IPS DF 6.9 (cell line): ENCODE data around the gene CCDC106.

Experiments used
- DNase-seq: peaks from one replicate; pipeline ENCODE4 v3.0.0-alpha.2; 2013; ENCODE audit warnings: low read depth, low spot score
- H3K27ac ChIP-seq: one replicate; pipeline ENCODE4 v1.5.1; 2013; ENCODE audit warnings: low read length, control low read depth
- H3K27me3 ChIP-seq: 2 replicates; pipeline ENCODE4 v1.6.1; 2013; ENCODE audit warnings: mild to moderate bottlenecking, low read length; ENCODE audit not compliant: control insufficient read depth, insufficient read depth
- H3K36me3 ChIP-seq: 2 replicates; pipeline ENCODE4 v1.6.1; 2013; ENCODE audit warnings: low read length; ENCODE audit not compliant: control insufficient read depth, insufficient read depth
- H3K4me1 ChIP-seq: 2 replicates; pipeline ENCODE4 v1.6.1; 2013; ENCODE audit warnings: low read length; ENCODE audit not compliant: control insufficient read depth, insufficient read depth
- H3K4me3 ChIP-seq: 2 replicates; pipeline ENCODE4 v1.5.1; 2013; ENCODE audit warnings: mild to moderate bottlenecking, low read length
- H3K9me3 ChIP-seq: 2 replicates; pipeline ENCODE4 v1.6.1; 2013; ENCODE audit warnings: low read length, inconsistent platforms; ENCODE audit not compliant: control insufficient read depth, insufficient read depth
- WGBS: extraction: QIAGEN DNeasy Blood & Tissue Kit; methylation state at CpG from one replicate; pipeline ENCODE4 v1.1.7; 2013; ENCODE audit warnings: mixed read lengths, missing lambda C conversion rate; ENCODE audit not compliant: insufficient read length, insufficient coverage; 5-methylcytosine and 5-hydroxymethylcytosine counted together

Gene CCDC106

GRCh38 chr19:55700813-55701212 is 52.8 kb downstream of the CCDC106 start:
- H3K27ac ChIP-seq: no peak overlapping the region
- no peaks in the 10 kb centered on the region for H3K27me3 ChIP-seq
- no CpG with 5 or more reads among the region's 12 CpGs for WGBS
- 0 out of 2 replicates have a peak, but pooled peaks cover 1% of the 10 kb centered on the region for H3K9me3 ChIP-seq
- no peak for DNase-seq
- no peaks in the 10 kb centered on the region for H3K4me1 ChIP-seq
- H3K36me3 ChIP-seq: peaks cover 5% of the 10 kb centered on the region
- H3K4me3 ChIP-seq: no peak overlapping the region

GRCh38 chr19:55702131-55702627 is 54.2 kb downstream of the CCDC106 start:
- Histone ChIP-seq H3K9me3 (0 out of 2 replicates have a peak, but pooled peaks cover 1% of the 10 kb centered on the region), H3K36me3 (no peaks in the 10 kb centered on the region; the same call in 1 of the 2 replicates), H3K4me3 (no peak overlapping the region), H3K27me3 (no peaks in the 10 kb centered on the region), H3K27ac (no peak overlapping the region), H3K4me1 (no peaks in the 10 kb centered on the region)
- WGBS: no CpG with 5 or more reads among the region's 13 CpGs
- DNase-seq: no peak
